NCI-H187 (cell line): ENCODE measurements around the gene ORAI2.
A peak's percentile ranks its signal among the peaks of the same experiment; 100 is the strongest.
"Not testable (repeated sequence)": the region's sequence is repeated elsewhere in the genome, so short reads cannot be mapped to it uniquely, and the experiment has no call there.

Source experiments
- DNase-seq, 2 experiments: peaks; one replicate each; lab custom pipeline; 2025; lab: John Stamatoyannopoulos, UW

ORAI2 gene

DNA sequence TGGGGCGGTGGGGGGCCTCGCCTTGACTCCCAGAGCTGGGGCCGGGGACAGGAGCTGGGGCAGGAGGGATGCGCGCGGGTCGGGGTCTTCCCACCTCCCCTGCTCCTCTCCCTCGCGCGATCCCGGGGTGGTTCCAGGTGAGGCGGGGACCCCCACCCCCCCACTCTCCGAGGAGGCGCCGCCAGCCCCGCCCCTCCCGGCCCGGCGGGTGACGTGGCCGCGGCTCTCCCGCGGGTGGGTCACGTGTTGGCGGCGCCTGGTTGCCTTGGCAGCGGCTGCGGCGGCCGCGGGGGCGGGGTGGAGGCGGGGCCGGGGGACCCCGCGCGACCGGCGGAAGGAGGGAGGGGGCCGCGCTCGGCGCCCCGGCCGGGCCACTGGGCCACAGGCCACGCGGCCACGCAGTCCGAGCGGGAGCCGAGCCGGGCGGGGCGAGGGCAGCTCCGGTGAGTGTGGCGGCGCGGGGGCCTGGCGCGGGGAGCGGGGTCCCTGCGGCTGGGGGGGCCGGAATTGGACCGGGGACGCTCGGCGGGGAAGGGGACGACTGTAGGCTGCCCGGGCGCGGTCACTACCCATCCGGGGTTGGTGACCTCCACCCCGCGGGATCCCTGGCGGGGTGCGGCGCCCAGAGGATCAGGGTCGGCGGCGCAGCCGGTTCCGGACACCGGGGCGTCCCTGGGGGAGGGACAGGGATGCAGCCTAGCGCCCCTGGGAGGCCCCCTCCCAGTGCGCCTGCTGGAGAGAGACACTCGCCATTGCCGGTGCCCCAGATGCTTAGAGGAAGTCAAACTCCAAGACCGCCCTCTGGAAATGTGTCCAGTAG lies at the start of gene ORAI2:
Gene ORAI2 (plus strand): TSS at position 357 of the 820 bp plus-strand sequence. CDS start 5,382 bp downstream, outside the sequence.
- peak in 1 of 2 experiments; percentile 45 for DNase-seq

DNA sequence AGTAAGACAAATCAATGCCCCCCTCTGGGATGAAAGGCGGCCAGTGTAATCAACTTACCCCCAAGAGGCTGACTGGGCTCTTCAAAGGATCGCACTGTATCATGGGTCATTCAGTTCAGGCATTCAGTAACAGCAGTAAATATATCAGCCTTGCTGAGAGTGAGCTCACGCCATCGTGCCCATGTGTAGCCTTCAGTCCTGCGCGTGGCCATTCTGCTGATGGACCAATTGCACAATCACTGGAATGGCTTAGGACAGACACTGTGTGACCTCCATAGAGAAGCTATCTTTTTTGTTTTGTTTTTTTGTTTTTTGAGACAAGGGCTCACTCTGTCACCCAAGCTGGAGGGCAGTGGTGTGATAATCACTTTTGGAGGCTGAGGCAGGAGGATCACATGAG lies 46.3 kb upstream of the ORAI2 start:
- DNase-seq, result no peak

DNA sequence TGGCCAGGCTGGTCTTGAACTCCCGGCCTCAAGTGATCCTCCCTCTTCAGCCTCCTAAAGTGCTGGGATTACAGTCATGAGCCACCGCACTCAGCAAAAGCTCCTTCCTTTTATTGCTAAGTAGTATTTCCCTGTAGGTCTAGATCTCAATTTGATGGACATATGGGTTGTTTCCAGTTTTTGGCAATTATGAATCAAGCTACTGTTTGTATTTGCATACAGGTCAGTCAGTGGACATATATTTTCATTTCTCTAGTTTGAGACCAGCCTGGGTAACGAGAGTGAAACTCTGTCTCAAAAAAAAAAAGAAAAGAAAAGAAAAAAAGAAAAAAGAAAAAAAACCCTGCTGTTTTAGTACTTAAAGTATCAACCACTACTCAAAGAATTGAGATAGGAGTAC lies 43.6 kb upstream of the ORAI2 start:
- no peak for DNase-seq

DNA sequence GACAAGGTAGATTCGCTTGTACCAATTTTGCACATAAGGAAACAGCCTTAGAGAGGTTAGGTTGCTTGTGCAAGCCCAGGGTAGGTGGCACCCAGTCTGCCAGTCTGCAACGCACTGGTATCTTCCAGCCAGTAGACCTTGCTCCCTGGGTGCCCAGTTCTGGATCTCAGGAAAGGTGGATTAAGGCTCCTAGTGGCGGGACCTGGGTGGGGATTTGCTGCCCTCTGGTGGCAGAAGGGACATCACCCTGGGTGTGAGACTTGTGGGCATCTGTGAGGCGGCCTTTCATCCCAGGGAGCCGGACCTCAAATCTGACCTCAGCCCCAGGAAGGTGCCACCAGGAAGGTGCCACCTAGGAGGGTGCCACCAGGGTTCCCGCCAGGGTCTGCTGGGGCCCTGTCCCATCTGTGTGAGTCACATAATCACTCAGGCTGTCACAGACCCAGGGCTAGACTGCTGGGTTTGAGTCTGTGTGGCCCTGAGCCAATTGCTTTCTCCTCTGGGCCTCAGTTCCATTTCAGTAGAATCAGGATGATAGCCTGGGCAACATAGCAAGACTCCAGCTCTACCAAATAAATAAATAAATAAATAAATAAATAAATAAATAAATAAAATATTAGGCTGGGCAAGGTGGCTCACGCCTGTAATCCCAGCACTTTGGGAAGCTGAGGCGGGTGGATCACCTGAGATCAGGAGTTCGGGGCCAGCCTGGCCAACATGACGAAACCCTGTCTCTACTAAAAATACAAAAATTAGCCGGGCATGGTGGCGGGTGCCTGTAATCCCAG lies 42.5 kb upstream of the ORAI2 start:
- peak; percentile 31 to 38 for DNase-seq

DNA sequence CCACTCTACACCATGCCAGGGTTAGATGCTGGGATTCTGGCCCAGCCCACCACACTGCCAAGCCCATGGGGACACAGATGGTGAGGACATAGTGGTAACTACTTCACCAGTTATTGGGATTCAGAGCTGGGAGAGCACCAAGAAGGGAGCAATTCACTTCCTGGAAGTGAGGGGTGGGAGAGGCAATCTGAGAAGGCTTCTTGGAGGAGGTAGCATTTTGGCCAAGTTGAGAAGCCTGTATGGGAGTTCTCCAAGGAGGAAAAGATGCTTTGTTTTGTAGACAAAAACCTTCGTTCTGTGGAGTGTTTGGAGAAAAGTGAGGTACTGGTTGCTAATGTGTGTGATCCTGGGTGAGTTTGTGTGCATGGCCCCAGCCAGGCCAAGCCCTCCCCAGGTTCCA lies 41.0 kb upstream of the ORAI2 start:
- no peak for DNase-seq

DNA sequence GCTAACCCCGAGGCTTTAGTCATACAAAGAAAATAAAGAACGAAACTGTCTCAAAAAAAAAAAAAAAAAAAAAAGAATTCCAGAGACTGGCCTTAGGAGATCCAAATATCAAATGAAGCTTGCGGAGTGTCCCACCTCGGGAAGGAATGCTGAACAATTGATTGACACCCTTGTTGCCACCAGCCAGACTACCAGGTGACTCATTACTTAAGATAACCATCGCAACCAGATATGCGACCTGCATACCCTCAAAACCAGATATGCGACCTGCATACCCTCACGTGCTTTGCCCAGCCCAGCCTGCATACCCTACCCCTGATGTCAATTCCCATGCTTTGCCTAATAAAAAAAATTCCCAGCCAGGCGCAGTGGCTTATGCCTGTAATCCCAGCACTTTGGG lies 39.9 kb upstream of the ORAI2 start:
- no peak for DNase-seq

DNA sequence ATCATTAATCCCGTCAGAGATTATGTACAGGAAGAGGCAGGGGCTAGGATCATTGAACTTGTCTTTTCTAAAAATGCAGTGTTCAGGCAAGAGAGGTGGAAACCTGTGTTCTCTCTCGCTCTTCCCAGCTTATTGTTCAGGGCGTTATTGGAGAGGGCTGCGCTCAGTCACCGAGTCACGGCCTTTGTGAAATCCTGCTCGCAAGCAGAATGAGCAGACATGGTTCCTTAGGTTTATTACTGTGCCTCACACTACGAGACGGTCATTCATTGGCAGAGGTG lies 37.8 kb upstream of the ORAI2 start:
- DNase-seq, result peak in 1 of 2 experiments; percentile 76

DNA sequence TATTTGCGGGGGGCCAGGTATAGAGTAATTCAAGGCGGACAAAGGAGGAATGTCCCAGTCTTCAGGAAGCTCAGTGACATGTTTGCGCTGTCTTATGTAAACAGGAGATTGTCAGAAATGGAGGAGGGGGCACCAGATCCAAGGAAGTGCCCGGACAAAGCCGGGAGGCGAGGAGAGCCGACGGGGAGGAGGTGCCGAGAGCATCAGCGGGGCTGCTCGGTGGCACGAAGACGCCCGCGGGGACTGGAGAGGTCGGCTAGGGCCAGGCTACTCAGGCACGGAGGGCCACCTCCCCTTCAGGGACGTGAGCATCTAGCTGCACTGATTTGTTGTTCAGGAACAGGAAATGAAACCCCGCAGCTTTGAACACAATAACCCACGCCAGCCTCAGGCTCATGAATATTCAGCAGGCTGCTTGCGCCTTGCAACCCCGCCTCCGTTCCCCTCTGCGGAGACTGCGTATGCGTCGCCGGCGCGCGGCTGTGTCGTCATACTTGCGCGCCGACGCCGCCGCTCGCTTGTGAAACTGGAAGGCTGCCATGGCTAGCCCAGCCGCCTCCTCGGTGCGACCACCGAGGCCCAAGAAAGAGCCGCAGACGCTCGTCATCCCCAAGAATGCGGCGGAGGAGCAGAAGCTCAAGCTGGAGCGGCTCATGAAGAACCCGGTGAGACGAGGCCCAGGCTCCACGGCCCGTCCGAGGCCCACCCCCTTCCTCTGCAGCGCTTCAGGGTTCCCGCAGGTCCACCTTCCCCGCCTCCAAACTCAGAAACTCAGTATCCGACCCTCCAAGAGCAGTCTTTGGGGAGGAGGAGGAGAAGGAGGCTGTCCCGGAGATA lies 37.3 kb upstream of the ORAI2 start, which contains the start of gene PRKRIP1:
Gene PRKRIP1 (plus strand): TSS at position 491 of the 837 bp plus-strand sequence. CDS start 49 bp downstream, at position 540.
- peak; percentile 84 to 86 for DNase-seq

DNA sequence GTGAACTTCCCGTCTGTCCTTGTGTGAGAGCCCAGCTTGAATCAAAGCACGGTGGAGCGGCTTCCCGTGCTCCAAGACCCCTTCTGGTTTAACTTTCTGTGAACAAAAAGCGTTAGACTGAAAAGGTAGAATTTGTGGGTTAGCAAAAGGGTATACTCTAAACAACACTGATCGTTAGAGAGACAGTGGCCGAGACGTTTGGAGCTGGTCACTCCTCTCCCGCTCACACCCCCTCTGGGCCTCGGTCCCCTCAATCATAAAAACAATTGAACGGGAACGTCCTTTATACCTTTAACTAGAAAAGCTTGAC lies 36.7 kb upstream of the ORAI2 start:
- no peak for DNase-seq

DNA sequence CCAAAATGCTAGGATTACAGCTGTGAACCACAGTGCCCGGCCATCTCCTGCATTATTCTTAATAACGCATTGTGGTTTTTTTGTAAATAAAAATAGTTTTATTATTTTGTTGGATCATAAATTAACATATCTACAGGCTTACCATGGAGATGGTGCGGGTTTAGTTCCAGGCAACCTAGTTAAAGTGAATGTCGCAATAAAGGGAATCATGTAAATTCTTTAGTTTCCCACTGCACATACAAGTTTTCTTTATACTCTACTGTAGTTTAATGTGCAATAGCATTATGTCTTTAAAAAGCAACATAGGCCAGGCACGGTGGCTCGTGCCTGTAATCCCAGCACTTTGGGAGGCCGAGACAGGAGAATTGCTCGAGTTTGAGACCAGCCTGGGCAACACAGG lies 34.8 kb upstream of the ORAI2 start:
- no peak for DNase-seq

DNA sequence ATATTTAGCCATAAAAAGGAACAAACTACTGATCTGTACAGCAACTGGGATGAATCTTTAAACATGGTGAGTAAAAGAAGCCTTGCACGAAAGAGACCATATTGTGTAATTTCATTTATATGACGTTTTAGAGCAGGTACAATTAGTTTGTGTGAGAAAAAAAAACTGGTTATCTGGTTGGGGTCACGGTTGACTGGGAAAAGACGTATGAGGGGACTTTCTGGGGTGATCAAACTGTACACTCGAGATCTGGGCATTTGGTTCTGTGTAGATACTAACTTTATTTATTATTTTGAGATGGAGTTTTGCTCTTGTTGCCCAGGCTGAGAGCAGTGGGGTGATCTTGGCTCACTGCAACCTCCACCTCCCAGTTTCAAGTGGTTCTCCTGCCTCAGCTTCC lies 33.0 kb upstream of the ORAI2 start:
- DNase-seq, result no peak

DNA sequence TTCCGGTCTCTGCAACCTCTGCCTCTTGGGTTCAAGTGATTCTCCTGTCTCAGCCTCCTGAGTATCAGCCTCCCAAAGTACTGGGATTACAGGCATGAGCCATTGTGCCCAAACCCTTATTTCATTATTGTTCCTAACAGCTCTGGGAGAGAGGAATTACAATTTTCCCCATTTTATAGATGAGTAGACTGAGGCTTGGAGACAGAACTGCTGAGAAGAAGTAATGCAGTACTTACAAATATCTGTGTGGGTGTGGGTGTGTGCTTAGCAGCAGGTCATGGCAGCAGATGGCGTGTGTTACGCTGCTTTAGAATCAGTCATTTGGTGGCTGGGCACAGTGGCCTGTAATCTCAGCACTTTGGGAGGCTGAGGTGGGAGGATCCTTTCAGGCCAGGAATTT lies 29.8 kb upstream of the ORAI2 start:
- no peak for DNase-seq

DNA sequence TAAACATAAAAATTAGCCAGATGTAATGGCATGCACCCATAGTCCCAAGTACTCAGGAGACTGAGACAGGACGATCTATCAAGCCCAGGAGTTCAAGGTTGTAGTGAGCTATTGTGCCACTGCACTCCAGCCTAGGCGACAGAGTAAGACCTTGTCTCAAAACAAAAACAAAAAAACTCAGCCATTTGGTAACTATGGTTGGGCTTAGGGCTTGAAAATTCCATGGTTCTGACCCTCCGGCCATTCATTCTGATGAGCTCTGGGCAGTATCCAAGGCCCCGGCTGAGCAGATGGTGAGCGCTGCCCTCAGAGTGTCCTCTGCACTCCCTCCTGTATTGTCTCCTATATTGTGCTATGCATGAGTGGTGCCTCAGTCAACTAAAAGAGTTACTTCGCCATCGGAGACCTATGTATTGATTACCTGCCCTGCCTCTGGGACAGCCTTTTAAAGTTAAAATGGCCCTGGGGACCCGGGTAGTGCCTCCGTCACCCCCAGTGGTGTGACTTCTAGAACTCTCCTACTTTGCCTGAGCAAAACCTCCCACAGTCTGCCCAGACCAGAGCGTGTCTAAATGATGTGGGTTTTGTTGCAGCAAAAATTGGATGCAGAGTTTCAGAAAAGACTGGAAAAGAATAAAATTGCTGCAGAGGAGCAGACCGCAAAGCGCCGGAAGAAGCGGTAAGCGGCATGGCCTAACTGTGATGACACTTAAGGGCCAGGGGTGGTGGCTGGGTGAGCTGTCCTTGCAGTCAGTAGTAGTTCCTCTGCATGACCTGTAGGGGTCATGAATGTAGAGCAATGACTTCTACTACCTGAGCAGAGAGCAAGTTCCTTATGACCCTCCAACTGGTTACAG lies 29.1 kb upstream of the ORAI2 start:
- DNase-seq, result no peak

DNA sequence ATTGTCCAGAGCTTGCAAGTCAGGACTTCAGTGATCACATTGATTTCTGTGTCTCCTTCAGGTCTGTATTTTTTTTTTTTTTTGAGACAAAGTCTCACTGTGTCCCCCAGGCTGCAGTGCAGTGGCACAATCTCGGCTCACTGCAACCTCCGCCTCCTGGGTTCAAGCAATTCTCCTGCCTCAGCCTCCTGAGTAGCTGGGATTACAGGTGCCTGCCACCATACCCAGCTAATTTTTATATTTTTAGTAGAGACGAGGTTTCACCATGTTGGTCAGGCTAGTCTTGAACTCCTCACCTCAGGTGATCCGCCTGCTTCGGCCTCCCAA lies 28.6 kb upstream of the ORAI2 start:
- DNase-seq, result not testable (repeated sequence)

DNA sequence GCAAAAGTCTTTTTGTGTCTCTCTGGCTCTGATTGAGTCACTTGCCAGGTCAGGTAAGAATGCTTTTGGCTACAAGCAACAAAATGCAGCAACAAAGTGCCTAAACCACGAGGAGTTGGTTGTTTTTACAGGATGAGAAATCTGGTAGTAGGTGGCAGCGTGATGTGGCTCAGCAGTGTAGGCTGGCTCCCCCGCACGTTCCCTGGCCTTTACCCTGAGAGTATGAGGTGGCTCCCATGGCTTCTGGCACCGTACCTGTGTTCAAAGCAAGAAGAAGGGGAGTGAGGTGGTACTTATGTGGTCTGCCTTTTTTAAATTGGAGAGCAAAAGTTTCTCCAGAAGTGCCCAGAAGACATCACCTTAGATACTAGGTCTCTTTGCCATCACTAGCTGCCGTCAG lies 25.5 kb upstream of the ORAI2 start:
- DNase-seq, result no peak

DNA sequence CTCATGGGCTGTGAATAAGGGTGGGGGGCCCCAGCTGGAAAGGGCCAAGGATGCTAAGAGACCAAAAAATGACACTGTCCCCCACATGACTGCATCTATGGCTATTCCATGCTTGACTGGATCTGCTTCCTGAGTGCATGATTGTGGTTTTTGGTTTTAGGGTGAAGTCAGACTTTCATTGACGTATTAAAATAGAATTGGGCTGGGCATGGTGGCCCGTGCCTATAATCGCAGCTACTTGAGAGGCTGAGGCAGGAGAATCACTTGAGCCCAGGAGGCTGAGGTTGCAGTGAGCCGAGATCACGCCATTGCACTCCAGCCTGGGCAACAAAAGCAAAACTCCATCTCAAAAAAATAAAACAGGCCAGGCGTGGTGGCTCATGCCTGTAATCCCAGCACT lies 24.8 kb upstream of the ORAI2 start:
- not testable (repeated sequence) for DNase-seq

DNA sequence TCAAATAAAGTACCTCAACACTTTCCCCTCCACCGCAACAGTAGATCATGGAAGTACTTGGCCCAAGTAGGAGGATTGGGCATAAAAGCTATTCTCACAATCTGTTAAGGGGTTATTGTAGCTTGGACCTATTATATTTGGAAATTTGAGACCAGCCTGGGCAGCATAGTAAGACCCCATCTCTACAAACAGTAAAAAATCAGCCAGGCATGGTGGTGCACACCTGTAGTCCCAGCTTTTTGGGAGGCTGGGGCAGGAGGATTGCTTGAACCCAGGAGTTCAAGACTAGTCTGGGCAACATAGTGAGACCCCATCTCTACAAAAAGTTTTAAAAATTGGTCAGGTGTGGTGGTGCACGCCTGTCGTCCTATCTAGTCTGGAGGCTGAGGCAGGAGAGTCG lies 24.0 kb upstream of the ORAI2 start:
- no peak for DNase-seq

DNA sequence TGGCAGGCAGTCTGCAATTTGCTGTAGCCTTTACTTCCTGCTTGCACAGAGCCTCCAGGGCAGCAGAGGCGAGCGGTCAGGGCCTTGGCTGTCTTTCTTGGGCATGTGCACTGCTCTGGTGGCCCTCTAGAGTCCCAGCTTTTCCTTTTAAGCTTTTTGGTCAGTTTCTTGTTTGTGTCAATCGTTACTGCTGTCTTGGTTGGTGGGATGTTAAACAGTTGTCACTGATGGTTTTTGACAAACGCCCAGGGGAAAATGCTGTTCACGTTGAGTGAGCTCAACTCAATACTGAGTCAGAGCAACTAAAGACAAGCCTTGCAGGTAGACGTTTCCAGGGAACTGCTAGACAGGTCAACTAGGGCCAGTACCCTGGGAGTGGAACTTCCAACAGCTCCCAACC lies 23.3 kb upstream of the ORAI2 start:
- DNase-seq, result no peak

DNA sequence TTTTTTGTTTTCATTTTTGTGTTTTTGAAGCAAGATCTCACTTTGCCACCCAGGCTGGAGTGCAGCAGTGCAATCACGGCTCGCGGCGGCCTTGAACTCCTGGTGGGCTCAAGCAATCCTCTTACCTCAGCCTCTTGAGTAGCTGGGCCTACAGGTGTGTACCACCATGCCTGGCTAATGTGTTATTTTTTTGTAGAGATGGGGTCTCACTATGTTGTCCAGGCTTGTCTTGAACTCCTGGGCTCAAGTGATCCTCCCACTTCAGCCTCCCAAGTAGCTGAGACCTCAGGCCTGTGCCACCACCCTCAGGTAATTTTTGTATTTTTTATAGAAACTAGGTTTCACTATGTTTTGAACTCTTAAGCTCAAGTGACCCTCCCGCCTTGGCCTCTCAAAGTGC lies 22.5 kb upstream of the ORAI2 start:
- DNase-seq, result no peak

DNA sequence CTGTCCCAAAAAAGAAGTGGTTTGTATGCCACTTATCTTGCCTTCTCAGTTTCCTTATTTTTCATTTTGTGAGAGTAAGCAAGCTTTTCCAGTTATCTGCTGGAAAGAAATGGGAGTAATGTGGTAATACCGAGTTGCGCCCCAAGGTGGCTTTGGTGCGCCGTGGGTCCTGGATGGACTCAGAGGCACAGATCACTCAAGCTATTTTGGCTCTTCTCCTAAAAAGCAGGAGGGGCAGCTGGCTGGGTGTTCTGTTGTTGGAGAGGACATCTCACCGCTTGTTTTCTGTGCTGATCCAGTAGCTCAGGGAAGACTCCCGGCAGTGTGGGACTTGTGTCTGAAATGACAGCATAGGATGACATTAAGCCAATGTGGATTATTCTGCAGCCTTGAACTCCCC lies 20.8 kb upstream of the ORAI2 start:
- DNase-seq, result no peak

DNA sequence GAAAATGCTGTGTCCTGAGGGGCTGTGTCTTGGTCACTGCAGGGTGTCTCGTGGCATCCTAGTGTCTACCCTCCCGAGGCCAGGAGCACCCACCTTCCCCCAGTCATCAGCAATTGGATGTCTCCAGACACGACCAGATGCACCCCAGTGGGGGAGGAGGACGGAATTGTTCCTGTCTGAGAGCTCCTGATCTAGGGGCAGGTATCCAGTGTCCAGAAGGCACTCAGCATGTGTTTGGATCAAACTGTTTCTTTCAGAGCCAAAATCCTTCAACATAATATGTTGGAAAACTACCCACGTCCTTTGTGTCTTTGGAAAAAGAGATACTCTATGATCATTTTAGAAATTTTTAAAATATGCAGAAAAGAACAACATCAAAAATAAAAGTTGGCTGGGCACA lies 20.3 kb upstream of the ORAI2 start:
- DNase-seq, result no peak

DNA sequence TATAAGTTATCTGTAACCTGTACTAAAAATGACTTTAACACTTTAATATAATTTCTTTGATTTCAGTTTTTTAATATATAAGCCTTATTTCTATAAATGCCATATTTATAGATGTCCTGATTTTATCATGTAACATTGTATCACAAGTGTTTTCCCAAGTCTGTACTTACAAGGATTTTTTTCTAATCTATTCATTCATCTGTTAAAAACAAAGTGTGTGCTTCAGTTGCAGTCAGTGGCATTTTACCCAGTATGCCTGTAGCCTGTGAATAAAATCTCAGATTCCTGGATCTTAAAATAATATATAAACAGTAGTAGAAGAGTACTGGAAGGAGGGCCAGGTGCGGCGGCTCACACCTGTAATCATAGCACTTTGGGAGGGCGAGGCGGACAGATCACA lies 19.8 kb upstream of the ORAI2 start:
- no peak for DNase-seq
